Measurements from ENCODE around the gene MNT. TPM values are rescaled to one million over a fixed set of nuclear protein-coding genes. Genes with fewer than 3 reads are reported as not detected.
A peak's percentile ranks its signal among the peaks of the same experiment; 100 is the strongest.

The MNT gene
- total and polyA plus RNA-seq, 2 of the 8 experiments (the other 6 are each of a cell fraction or from before 2014, with no cell fraction given): 5.0 to 17.3 TPM

GRCh38 chr17:2394775-2395201 lies 6.1 kb downstream of the MNT start:
- Histone ChIP-seq H4K20me1 (replicated peaks in 1 of 2; ENCODE audit: control insufficient read depth in 1 of 2, insufficient read depth in 2 of 2, low read length in 2 of 2) (peaks cover 13 to 15% of the 10 kb centered on the region in 2 experiments), H3K27ac (ENCODE audit: low read depth, low read length) (no peak overlapping the region), H4K5ac (ENCODE audit: insufficient read length, low read depth, low read length) (no peak overlapping the region), H3K36me3 (ENCODE audit: control insufficient read depth in 2 of 4, insufficient read depth in 4 of 4, low read length in 3 of 4) (no peaks in the 10 kb centered on the region), H3K14ac (ENCODE audit: insufficient read length) (no peak overlapping the region), H3K9ac (replicated peaks in 1 of 4; ENCODE audit: extremely low read depth in 1 of 4, low read depth in 3 of 4, low read length in 3 of 4) (no peak overlapping the region), H3K18ac (ENCODE audit: extremely low read depth, low read length) (no peak overlapping the region), H3K4ac (replicated peaks; ENCODE audit: insufficient read length, low read depth, low read length) (no peak overlapping the region), H3K23me2 (ENCODE audit: low read depth, low read length) (peaks cover 22% of the 10 kb centered on the region), H2BK5ac (ENCODE audit: low read depth, low read length) (no peak overlapping the region), H2BK120ac (replicated peaks; ENCODE audit: low read depth, low read length) (no peak overlapping the region), H3K4me3 (ENCODE audit: extremely low read depth in 1 of 4, insufficient read depth in 2 of 4, low read depth in 3 of 4, low read length in 4 of 4) (no peak overlapping the region), H3K79me2 (ENCODE audit: control insufficient read depth in 1 of 2, insufficient read depth in 2 of 2, low read length in 2 of 2) (peaks cover 0 to 51% of the 10 kb centered on the region in 2 experiments; a peak in 2 of 4 replicates), H4K91ac (replicated peaks; ENCODE audit: insufficient read length, low read length) (no peak overlapping the region), H2AK5ac (ENCODE audit: low read depth, low read length) (no peak overlapping the region), H3K4me2 (ENCODE audit: insufficient read depth in 1 of 2, low read depth in 2 of 2, low read length in 2 of 2) (peak overlapping the region; percentile 81 to 99; a peak in 3 of 4 replicates), H3K79me1 (ENCODE audit: low read depth, low read length) (peaks cover 28% of the 10 kb centered on the region), H3K9me3 (ENCODE audit: insufficient read depth in 2 of 2, low read depth in 1 of 2, low read length in 1 of 2) (no peaks in the 10 kb centered on the region), H3K56ac (replicated peaks; ENCODE audit: insufficient read length, low read depth, low read length) (no peak overlapping the region), H2BK15ac (ENCODE audit: low read length) (no peak overlapping the region), H2BK20ac (ENCODE audit: low read length) (no peak overlapping the region), H3K23ac (ENCODE audit: insufficient read length) (no peak overlapping the region), H4K8ac (ENCODE audit: extremely low read depth, insufficient read depth, low read length) (no peak overlapping the region), H3K27me3 (replicated peaks in 1 of 4; ENCODE audit: control insufficient read depth in 3 of 4, extremely low read depth in 1 of 4, insufficient read depth in 3 of 4, low read length in 3 of 4) (no peaks in the 10 kb centered on the region), H2BK12ac (ENCODE audit: low read depth, low read length) (0 out of 2 replicates have a peak overlapping the region, but pooled peaks have one; percentile 39), H3K4me1 (replicated peaks in 1 of 4; ENCODE audit: control insufficient read depth in 3 of 4, insufficient read depth in 4 of 4, low read length in 3 of 4) (peaks cover 15 to 46% (median 32%) of the 10 kb centered on the region in 4 experiments), H2AFZ (ENCODE audit: low read length) (no peak overlapping the region)
- no peak for FAIRE-seq
- DNase-seq (ENCODE audit: low read depth in 1 of 2, low spot score in 2 of 2): no peak
- CTCF ChIA-PET (ENCODE audit: partially characterized antibody): interaction anchor here (1.8 kb wide), 1 partner anchor 12 kb away, joined by 6 read pairs; no protein-coding TSS in a partner anchor
- WGBS, 2 experiments (ENCODE audit: extremely low coverage in 1 of 2, insufficient coverage in 1 of 2, insufficient read length in 1 of 2, insufficient replicate concordance in 2 of 2, low coverage in 1 of 2, low lambda C conversion rate in 2 of 2, missing lambda C conversion rate in 1 of 2): 90% methylated on average over 11 of the region's 16 CpGs; no CpG with 5 or more reads in 1 of the 2 experiments
- POLR2A ChIA-PET (ENCODE audit: partially characterized antibody): no interaction called here
- TF ChIP-seq PHF8 (conservative IDR thresholded peaks at IDR 0.05; ENCODE audit: low read depth, low read length) (no peak), CHD2 (IDR thresholded peaks at IDR 0.05; ENCODE audit: low read length) (no peak), EZH2 (IDR thresholded peaks at IDR 0.05; ENCODE audit: low read depth, low read length, severe bottlenecking) (no peak), NANOG (IDR thresholded peaks at IDR 0.05; ENCODE audit: insufficient read depth, low read depth, low read length, poor library complexity, severe bottlenecking) (no peak), TBP (IDR thresholded peaks at IDR 0.05; ENCODE audit: low read depth, low read length) (no peak), SUZ12 (IDR thresholded peaks at IDR 0.05; ENCODE audit: low read length) (no peak), TAF7 (optimal IDR thresholded peaks at IDR 0.05; ENCODE audit: borderline replicate concordance, low read depth, low read length) (no peak), GTF2F1 (IDR thresholded peaks at IDR 0.05; ENCODE audit: borderline replicate concordance, low read depth, low read length) (no peak), TCF12 (IDR thresholded peaks at IDR 0.05; ENCODE audit: low read depth, low read length) (no peak), KDM5A (IDR thresholded peaks at IDR 0.05; ENCODE audit: low read length) (no peak)
- TF ChIP-seq, protein P1, sequence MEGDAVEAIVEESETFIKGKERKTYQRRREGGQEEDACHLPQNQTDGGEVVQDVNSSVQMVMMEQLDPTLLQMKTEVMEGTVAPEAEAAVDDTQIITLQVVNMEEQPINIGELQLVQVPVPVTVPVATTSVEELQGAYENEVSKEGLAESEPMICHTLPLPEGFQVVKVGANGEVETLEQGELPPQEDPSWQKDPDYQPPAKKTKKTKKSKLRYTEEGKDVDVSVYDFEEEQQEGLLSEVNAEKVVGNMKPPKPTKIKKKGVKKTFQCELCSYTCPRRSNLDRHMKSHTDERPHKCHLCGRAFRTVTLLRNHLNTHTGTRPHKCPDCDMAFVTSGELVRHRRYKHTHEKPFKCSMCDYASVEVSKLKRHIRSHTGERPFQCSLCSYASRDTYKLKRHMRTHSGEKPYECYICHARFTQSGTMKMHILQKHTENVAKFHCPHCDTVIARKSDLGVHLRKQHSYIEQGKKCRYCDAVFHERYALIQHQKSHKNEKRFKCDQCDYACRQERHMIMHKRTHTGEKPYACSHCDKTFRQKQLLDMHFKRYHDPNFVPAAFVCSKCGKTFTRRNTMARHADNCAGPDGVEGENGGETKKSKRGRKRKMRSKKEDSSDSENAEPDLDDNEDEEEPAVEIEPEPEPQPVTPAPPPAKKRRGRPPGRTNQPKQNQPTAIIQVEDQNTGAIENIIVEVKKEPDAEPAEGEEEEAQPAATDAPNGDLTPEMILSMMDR (IDR thresholded peaks at IDR 0.05; ENCODE audit: control extremely low read depth in 1 of 3, insufficient read depth in 1 of 3, low read depth in 1 of 3, low read length in 3 of 3): no peak
